Activated CD4-positive, CD25-positive, alpha-beta regulatory T cell treated with anti-CD3 and anti-CD28 coated beads, Interleukin-2, amount 50 U/mL, for 24 hours (primary cell): ENCODE results near the gene KMT2E.

Source experiments
- ATAC-seq, 2 donors: fragments of 150-1000 bp; cut with Tn5 transposase; one replicate each; pipeline ENCODE4 v1.10.0; 2021; ENCODE audit warnings: mild to moderate bottlenecking in 1 of 2, moderate library complexity in 1 of 2

The KMT2E gene

GRCh38 chr7:105131033-105131656 is 117.1 kb downstream of the KMT2E start:
- peak; percentile 70 to 88 for ATAC-seq

GRCh38 chr7:105131890-105132289 is 117.9 kb downstream of the KMT2E start:
- peak in 1 of 2 donors; percentile 19 for ATAC-seq

GRCh38 chr7:105132335-105132734 is 118.3 kb downstream of the KMT2E start:
- no peak for ATAC-seq

GRCh38 chr7:105132835-105133234 is 118.8 kb downstream of the KMT2E start:
- ATAC-seq: no peak

GRCh38 chr7:105133358-105133757 is 119.4 kb downstream of the KMT2E start:
- no peak for ATAC-seq

- ATAC-seq: no peak
These were observed 120.1 kb downstream of the KMT2E start for GRCh38 chr7:105133986-105134655.

- no peak for ATAC-seq
These were observed 122.2 kb downstream of the KMT2E start for GRCh38 chr7:105136221-105136620.

- no peak for ATAC-seq
These were observed 123.9 kb downstream of the KMT2E start for GRCh38 chr7:105137898-105138297.

- ATAC-seq: no peak
These were observed 125.4 kb downstream of the KMT2E start for GRCh38 chr7:105139381-105139780.

GRCh38 chr7:105141068-105141467 is 127.1 kb downstream of the KMT2E start:
- no peak for ATAC-seq

GRCh38 chr7:105149827-105150226 is 135.8 kb downstream of the KMT2E start:
- peak in 1 of 2 donors; percentile 27 for ATAC-seq

GRCh38 chr7:105151152-105151551 is 137.1 kb downstream of the KMT2E start:
- no peak for ATAC-seq

- ATAC-seq: no peak
These were observed 139.5 kb downstream of the KMT2E start for GRCh38 chr7:105153531-105153930.

GRCh38 chr7:105154084-105154483 is 140.1 kb downstream of the KMT2E start:
- ATAC-seq: no peak

GRCh38 chr7:105156731-105157130 is 142.7 kb downstream of the KMT2E start:
- no peak for ATAC-seq

- ATAC-seq: no peak
These were observed 143.3 kb downstream of the KMT2E start for GRCh38 chr7:105157278-105157677.

- no peak for ATAC-seq
These were observed 147.4 kb downstream of the KMT2E start for GRCh38 chr7:105161366-105161765.
